ENCODE results near the gene MFAP4. TPM values are rescaled to one million over a fixed set of nuclear protein-coding genes. Genes with fewer than 3 reads are reported as not detected.

MFAP4 gene
- total RNA-seq, 1 experiment from 2014 or later, result not detected

- no peaks in the 10 kb centered on the region for H4K20me1 ChIP-seq (ENCODE audit: insufficient read depth)
- H3K4me2 ChIP-seq, result no peak overlapping the region
- no peak overlapping the region for H3K27ac ChIP-seq
- H3K9me2 ChIP-seq (ENCODE audit: insufficient read depth), result no peaks in the 10 kb centered on the region
- no peak overlapping the region for H2AFZ ChIP-seq
- H3K27me3 ChIP-seq (ENCODE audit: insufficient read depth, low read depth), result no peaks in the 10 kb centered on the region
- POLR2A ChIA-PET (ENCODE audit: unreplicated experiment), result no interaction called here
- TF ChIP-seq CTCF (conservative IDR thresholded peaks at IDR 0.05) (no peak), EZH2 (IDR thresholded peaks at IDR 0.05; ENCODE audit: low read depth) (no peak)
- no TSS peak for BruUV-seq (replicated peaks)
- H3K9me3 ChIP-seq (ENCODE audit: insufficient read depth, low read depth), result no peaks in the 10 kb centered on the region
- H3K79me2 ChIP-seq (ENCODE audit: low read depth), result peaks cover 16% of the 10 kb centered on the region
- no peak overlapping the region for H3K4me3 ChIP-seq
- peaks cover 7% of the 10 kb centered on the region for H3K4me1 ChIP-seq (replicated peaks; ENCODE audit: insufficient read depth)
- intact Hi-C loops (cut with micrococcal nuclease; ENCODE audit: unreplicated experiment), result no loop called here
- 0 out of 2 replicates have a peak, but pooled peaks cover 12% of the 10 kb centered on the region for H3K36me3 ChIP-seq (ENCODE audit: low read depth)
- H3F3A ChIP-seq (ENCODE audit: insufficient read depth, low read depth), result peaks cover 26% of the 10 kb centered on the region
- CTCF ChIA-PET, result no interaction called here
- no peak for DNase-seq
Measured at GRCh38 chr17:19381741-19382444, 5.1 kb downstream of the MFAP4 start.

GRCh38 chr17:19381361-19381740, 5.6 kb downstream of the MFAP4 start:
- CTCF ChIA-PET, result no interaction called here
- no TSS peak for BruUV-seq (replicated peaks)

GRCh38 chr17:19380481-19381301, 6.3 kb downstream of the MFAP4 start:
- Histone ChIP-seq H3K27me3 (ENCODE audit: insufficient read depth, low read depth) (no peaks in the 10 kb centered on the region), H3F3A (ENCODE audit: insufficient read depth, low read depth) (peaks cover 20% of the 10 kb centered on the region), H3K27ac (no peak overlapping the region), H3K4me3 (no peak overlapping the region), H3K36me3 (ENCODE audit: low read depth) (0 out of 2 replicates have a peak, but pooled peaks cover 12% of the 10 kb centered on the region), H3K4me1 (replicated peaks; ENCODE audit: insufficient read depth) (peaks cover 19% of the 10 kb centered on the region), H4K20me1 (ENCODE audit: insufficient read depth) (no peaks in the 10 kb centered on the region), H2AFZ (no peak overlapping the region), H3K9me3 (ENCODE audit: insufficient read depth, low read depth) (no peaks in the 10 kb centered on the region), H3K79me2 (ENCODE audit: low read depth) (peaks cover 23% of the 10 kb centered on the region), H3K4me2 (no peak overlapping the region), H3K9me2 (ENCODE audit: insufficient read depth) (no peaks in the 10 kb centered on the region)
- TF ChIP-seq EZH2 (IDR thresholded peaks at IDR 0.05; ENCODE audit: low read depth), result no peak
- TF ChIP-seq CTCF (conservative IDR thresholded peaks at IDR 0.05), result no peak
- ChIA-PET CTCF (no interaction called here), POLR2A (ENCODE audit: unreplicated experiment) (no interaction called here)
- intact Hi-C loops (cut with micrococcal nuclease; ENCODE audit: unreplicated experiment), result no loop called here
- no peak for DNase-seq
- no TSS peak for BruUV-seq (replicated peaks)

More at GRCh38 chr17:19381361-19381740, 5.6 kb downstream of the MFAP4 start:
- Histone ChIP-seq H3K27me3 (ENCODE audit: insufficient read depth, low read depth) (no peaks in the 10 kb centered on the region), H4K20me1 (ENCODE audit: insufficient read depth) (no peaks in the 10 kb centered on the region), H3K79me2 (ENCODE audit: low read depth) (peaks cover 16% of the 10 kb centered on the region), H3K9me2 (ENCODE audit: insufficient read depth) (no peaks in the 10 kb centered on the region), H3K36me3 (ENCODE audit: low read depth) (0 out of 2 replicates have a peak, but pooled peaks cover 12% of the 10 kb centered on the region), H3F3A (ENCODE audit: insufficient read depth, low read depth) (peaks cover 25% of the 10 kb centered on the region), H3K4me3 (no peak overlapping the region), H3K27ac (no peak overlapping the region), H3K9me3 (ENCODE audit: insufficient read depth, low read depth) (no peaks in the 10 kb centered on the region), H3K4me2 (no peak overlapping the region), H2AFZ (no peak overlapping the region), H3K4me1 (replicated peaks; ENCODE audit: insufficient read depth) (peaks cover 12% of the 10 kb centered on the region)
- intact Hi-C loops (cut with micrococcal nuclease; ENCODE audit: unreplicated experiment), result no loop called here
- POLR2A ChIA-PET (ENCODE audit: unreplicated experiment), result no interaction called here
- no peak for DNase-seq
- no peak for TF ChIP-seq EZH2 (IDR thresholded peaks at IDR 0.05; ENCODE audit: low read depth)
- TF ChIP-seq CTCF (conservative IDR thresholded peaks at IDR 0.05), result no peak

Data from PC-9 (cell line).